ENCODE data around the gene WDR45B.
"Not testable (repeated sequence)": the region's sequence is repeated elsewhere in the genome, so short reads cannot be mapped to it uniquely, and the experiment has no call there.

WDR45B gene

DNA sequence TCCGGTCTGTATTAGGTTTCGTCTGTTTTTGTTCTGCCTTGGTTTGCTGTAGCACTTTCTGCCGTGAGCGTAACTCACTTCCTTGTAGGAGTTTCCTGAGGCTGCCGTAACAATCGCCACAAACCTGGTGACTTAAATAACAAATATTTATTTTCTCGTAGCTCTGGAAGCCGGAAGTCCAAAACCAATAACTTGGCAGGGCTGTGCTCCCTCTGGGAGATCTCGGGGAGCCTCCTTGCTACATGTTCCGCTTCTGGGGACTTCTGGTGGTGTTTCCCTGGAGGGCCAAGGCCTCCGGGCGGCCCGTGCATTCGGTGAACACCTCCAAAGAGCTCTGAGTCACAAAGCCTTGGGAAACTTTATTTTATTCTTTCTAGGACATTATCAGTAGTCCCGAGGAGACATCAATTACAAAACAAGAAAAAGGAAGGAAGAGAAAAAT, 6.8 kb upstream of the WDR45B start:
- H3K27ac ChIP-seq, result no peak overlapping the region
- no peak overlapping the region for H3K4me2 ChIP-seq
- no peaks in the 10 kb centered on the region for H3K36me3 ChIP-seq (ENCODE audit: insufficient read depth)
- H2AFZ ChIP-seq (ENCODE audit: low read depth), result no peak overlapping the region
- peaks cover 9% of the 10 kb centered on the region for H3K4me1 ChIP-seq (ENCODE audit: low read depth, poor library complexity, severe bottlenecking)
- H3K27me3 ChIP-seq (ENCODE audit: insufficient read depth, low read depth), result no peaks in the 10 kb centered on the region
- H4K20me1 ChIP-seq (ENCODE audit: insufficient read depth), result no peaks in the 10 kb centered on the region
- no peaks in the 10 kb centered on the region for H3K79me2 ChIP-seq (ENCODE audit: insufficient read depth, low read depth)
- H3K9ac ChIP-seq, result no peak overlapping the region
- TF ChIP-seq, protein P1, sequence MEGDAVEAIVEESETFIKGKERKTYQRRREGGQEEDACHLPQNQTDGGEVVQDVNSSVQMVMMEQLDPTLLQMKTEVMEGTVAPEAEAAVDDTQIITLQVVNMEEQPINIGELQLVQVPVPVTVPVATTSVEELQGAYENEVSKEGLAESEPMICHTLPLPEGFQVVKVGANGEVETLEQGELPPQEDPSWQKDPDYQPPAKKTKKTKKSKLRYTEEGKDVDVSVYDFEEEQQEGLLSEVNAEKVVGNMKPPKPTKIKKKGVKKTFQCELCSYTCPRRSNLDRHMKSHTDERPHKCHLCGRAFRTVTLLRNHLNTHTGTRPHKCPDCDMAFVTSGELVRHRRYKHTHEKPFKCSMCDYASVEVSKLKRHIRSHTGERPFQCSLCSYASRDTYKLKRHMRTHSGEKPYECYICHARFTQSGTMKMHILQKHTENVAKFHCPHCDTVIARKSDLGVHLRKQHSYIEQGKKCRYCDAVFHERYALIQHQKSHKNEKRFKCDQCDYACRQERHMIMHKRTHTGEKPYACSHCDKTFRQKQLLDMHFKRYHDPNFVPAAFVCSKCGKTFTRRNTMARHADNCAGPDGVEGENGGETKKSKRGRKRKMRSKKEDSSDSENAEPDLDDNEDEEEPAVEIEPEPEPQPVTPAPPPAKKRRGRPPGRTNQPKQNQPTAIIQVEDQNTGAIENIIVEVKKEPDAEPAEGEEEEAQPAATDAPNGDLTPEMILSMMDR (conservative IDR thresholded peaks at IDR 0.05; ENCODE audit: low read depth, low read length), result no peak
- H3K4me3 ChIP-seq (IDR thresholded peaks at IDR 0.05; ENCODE audit: insufficient read depth, low read depth, low read length), result no peak overlapping the region

- H3K4me2 ChIP-seq; H3K36me3 ChIP-seq (ENCODE audit: insufficient read depth); H3K4me1 ChIP-seq (ENCODE audit: low read depth, poor library complexity, severe bottlenecking); H3K27me3 ChIP-seq (ENCODE audit: insufficient read depth, low read depth); H2AFZ ChIP-seq (ENCODE audit: low read depth); H3K27ac ChIP-seq; H3K4me3 ChIP-seq (IDR thresholded peaks at IDR 0.05; ENCODE audit: insufficient read depth, low read depth, low read length); H3K79me2 ChIP-seq (ENCODE audit: insufficient read depth, low read depth); H3K9ac ChIP-seq; H4K20me1 ChIP-seq (ENCODE audit: insufficient read depth): not testable (repeated sequence)
Measured at GRCh38 chr17:82654611-82655010, 6.4 kb upstream of the WDR45B start.

- H3K4me1 ChIP-seq (ENCODE audit: low read depth, poor library complexity, severe bottlenecking), result peaks cover 9% of the 10 kb centered on the region
- TF ChIP-seq, protein P1 (conservative IDR thresholded peaks at IDR 0.05; ENCODE audit: low read depth, low read length), result no peak
- no peak overlapping the region for H3K4me2 ChIP-seq
- no peaks in the 10 kb centered on the region for H3K27me3 ChIP-seq (ENCODE audit: insufficient read depth, low read depth)
- H3K9ac ChIP-seq, result no peak overlapping the region
- no peaks in the 10 kb centered on the region for H3K36me3 ChIP-seq (ENCODE audit: insufficient read depth)
- no peak overlapping the region for H3K27ac ChIP-seq
- H2AFZ ChIP-seq (ENCODE audit: low read depth), result no peak overlapping the region
- no peaks in the 10 kb centered on the region for H4K20me1 ChIP-seq (ENCODE audit: insufficient read depth)
- H3K4me3 ChIP-seq (IDR thresholded peaks at IDR 0.05; ENCODE audit: insufficient read depth, low read depth, low read length), result no peak overlapping the region
- no peaks in the 10 kb centered on the region for H3K79me2 ChIP-seq (ENCODE audit: insufficient read depth, low read depth)
Measured at GRCh38 chr17:82653651-82654528, 5.6 kb upstream of the WDR45B start.

DNA sequence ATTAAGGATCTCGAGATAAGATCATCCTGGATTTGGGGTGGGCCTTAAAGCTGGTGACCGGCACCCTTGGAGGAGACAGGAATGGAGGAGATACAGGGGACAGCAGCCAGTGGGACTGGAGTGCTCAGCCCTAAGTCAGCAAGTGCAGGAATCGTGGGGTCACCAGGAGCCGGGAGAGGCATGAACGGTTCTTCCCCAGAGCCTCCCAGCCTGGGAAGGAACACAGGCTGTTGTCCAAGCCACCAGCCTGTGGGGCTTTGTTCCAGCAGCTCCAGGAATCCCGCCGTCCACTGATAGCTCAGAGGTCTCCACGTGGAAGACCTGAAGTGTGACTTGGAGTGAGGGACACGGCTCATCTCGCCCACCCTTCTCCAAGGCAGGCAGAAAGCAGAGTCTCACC, 2.5 kb upstream of the WDR45B start:
- Histone ChIP-seq H3K27me3 (ENCODE audit: insufficient read depth, low read depth) (no peaks in the 10 kb centered on the region), H3K4me2 (no peak overlapping the region), H3K36me3 (ENCODE audit: insufficient read depth) (no peaks in the 10 kb centered on the region), H3K4me3 (IDR thresholded peaks at IDR 0.05; ENCODE audit: insufficient read depth, low read depth, low read length) (no peak overlapping the region), H3K4me1 (ENCODE audit: low read depth, poor library complexity, severe bottlenecking) (peaks cover 23% of the 10 kb centered on the region), H4K20me1 (ENCODE audit: insufficient read depth) (peaks cover 12% of the 10 kb centered on the region), H2AFZ (ENCODE audit: low read depth) (no peak overlapping the region), H3K27ac (no peak overlapping the region), H3K79me2 (ENCODE audit: insufficient read depth, low read depth) (peaks cover 24% of the 10 kb centered on the region), H3K9ac (no peak overlapping the region)
- TF ChIP-seq, protein P1 (conservative IDR thresholded peaks at IDR 0.05; ENCODE audit: low read depth, low read length), result no peak
